GM18907 (cell line): ENCODE results near the gene SP7.
"Not testable (repeated sequence)": the region's sequence is repeated elsewhere in the genome, so short reads cannot be mapped to it uniquely, and the experiment has no call there.

Experiments
- ATAC-seq: cut with Tn5 transposase; IDR thresholded peaks from one replicate; pipeline ENCODE4 v1.9.1; 2021; ENCODE audit warnings: mild to moderate bottlenecking, moderate library complexity; ENCODE audit not compliant: unreplicated experiment

SP7 gene

GRCh38 chr12:53336181-53336681 lies at the start of gene SP7:
TSS of gene SP7 (minus strand) at chr12:53336354. CDS start at chr12:53335646, 708 bp downstream.
- no peak for ATAC-seq

DNA sequence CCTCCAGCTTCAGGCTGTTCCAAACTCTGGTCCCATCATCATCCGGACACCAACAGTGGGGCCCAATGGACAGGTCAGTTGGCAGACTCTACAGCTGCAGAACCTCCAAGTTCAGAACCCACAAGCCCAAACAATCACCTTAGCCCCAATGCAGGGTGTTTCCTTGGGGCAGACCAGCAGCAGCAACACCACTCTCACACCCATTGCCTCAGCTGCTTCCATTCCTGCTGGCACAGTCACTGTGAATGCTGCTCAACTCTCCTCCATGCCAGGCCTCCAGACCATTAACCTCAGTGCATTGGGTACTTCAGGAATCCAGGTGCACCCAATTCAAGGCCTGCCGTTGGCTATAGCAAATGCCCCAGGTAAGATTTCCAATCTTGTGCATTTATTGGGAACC lies 47.1 kb upstream of the SP7 start:
- no peak for ATAC-seq

- no peak for ATAC-seq
Observed at GRCh38 chr12:53381731-53382630, 45.8 kb upstream of the SP7 start.

DNA sequence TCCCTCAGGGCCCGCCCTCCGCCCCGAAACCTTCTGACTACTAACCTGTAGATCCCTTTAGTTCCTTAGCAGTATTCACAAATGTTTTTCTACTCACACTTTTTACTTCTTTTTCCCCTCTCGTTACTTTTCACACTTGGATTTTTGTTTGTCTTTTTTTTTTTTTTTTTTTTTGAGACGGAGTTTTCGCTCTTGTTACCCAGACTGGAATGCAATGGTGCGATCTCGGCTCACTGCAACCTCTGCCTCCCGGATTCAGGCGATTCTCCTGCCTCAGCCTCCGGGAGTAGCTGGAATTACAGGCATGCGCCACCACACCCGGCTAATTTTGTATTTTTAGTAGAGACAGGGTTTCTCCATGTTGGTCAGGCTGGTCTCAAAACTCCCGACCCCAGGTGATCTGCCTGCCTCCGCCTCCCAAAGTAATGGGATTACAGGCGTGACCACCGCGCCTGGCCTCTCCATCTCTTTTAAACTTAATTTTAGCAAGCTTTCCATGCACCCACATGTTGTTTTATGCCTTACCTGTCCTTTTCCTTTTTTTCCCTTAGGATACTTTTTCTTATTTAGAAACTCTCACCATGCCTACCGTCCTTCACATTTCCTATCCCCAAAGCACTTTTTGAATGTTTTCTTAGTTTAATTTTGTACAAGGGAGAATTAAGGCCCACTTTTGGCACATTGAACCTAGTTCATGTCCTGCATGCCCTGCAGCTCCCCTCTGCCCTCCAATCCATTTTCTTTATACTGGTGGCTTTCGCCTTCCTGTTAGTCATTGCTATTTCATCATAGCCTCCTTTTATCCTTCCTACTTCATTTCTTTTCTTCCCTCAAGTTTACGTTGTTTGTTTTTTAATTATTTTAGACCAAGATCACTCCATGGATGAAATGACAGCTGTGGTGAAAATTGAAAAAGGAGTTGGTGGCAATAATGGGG lies 44.9 kb upstream of the SP7 start:
- no peak for ATAC-seq

- peak; percentile 45 for ATAC-seq
Observed at GRCh38 chr12:53380104-53380793, 44.1 kb upstream of the SP7 start, which contains the start of gene SP1. TSS of gene SP1 (plus strand) at chr12:53380176. CDS start at chr12:53380292, 116 bp downstream.

DNA sequence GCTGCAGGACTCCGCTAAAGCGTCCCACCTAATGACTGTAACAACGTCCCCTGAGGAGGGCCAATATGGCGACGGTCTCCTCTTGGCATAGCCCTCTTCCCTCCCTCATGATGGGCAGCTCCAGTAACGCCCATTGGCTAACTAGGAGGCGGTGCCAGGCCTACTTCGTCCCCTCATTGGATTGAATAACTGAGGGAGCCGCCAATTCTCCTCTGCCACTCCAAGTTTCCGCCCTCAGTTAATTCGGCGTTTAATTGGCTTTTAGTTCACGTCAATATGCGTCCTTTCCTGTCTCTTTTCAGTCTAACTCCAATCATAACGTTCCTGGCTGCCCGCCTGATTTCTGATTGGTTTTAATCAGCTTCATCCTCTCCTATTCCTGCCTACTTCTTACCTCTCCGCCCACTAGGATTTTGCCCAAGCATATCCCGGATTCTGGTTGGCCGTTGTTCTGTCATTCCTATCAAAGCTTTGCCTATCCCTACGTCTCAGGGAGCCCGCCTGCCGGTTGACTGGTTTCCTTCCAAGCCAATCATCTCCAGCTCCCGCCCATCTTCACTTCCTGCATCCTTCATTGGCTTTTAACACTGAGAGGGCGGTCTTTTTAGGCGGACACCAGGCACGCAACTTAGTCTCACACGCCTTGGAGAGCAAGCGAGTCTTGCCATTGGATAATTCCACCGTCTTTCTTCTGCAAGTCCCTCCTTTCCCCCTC lies 43.4 kb upstream of the SP7 start:
- ATAC-seq, result peak; percentile 76

GRCh38 chr12:53378724-53379388 lies 42.7 kb upstream of the SP7 start:
- ATAC-seq, result no peak

DNA sequence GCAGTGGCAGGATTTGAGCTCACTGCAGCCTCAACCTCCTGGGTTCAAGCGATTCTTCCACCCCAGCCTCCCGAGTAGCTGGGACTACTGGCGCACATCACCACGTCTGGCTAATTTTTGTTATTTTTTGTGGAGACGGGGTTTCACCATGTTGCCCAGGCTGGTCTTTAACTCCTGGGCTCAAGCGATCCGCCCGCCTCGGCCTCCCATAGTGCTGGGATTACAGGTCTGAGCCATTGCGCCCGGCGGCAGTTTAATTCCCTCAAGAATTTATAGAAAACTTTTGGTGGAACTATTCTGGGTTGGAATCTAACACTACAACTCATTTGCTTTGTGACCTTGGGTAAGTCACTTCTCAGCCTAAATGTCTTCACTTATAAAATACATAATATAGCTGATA lies 42.1 kb upstream of the SP7 start:
- no peak for ATAC-seq

DNA sequence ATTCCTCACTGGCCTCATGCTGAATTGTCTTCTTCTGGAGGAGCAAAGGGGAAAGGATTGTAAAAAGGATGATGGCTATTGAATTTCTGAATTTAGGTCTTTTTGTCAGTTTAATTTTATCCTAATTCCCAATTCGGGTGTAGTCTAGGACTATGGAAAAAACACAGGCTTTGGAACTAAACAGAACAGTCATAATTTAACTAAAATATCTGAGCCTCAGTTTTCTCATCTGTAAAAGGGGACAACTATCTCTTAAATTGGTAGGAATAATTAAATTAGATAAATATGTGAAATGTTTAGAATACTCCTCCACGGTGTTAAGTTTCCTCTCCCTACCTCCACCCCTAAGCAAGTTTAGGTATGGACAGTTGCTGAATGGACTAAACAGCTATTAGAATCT lies 40.6 kb upstream of the SP7 start:
- no peak for ATAC-seq

DNA sequence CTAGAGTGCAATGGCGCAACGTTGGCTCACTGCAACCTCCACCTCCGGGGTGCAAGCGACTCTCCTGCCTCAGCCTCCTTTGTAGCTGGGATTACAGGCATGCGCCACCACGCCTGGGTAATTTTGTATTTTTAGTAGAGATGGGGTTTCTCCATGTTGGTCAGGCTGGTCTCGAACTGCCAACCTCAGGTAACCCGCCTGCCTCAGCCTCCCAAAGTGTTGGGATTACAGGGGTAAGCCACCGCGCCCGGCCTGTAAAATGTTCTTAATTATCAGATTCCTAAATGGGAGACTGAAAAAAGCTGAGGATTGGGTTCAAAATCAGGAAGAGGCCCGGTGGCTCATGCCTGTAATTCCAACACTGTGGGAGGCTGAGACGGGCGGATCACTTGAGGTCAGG lies 38.1 kb upstream of the SP7 start:
- not testable (repeated sequence) for ATAC-seq

- ATAC-seq, result not testable (repeated sequence)
Observed at GRCh38 chr12:53373554-53374133, 37.5 kb upstream of the SP7 start.

DNA sequence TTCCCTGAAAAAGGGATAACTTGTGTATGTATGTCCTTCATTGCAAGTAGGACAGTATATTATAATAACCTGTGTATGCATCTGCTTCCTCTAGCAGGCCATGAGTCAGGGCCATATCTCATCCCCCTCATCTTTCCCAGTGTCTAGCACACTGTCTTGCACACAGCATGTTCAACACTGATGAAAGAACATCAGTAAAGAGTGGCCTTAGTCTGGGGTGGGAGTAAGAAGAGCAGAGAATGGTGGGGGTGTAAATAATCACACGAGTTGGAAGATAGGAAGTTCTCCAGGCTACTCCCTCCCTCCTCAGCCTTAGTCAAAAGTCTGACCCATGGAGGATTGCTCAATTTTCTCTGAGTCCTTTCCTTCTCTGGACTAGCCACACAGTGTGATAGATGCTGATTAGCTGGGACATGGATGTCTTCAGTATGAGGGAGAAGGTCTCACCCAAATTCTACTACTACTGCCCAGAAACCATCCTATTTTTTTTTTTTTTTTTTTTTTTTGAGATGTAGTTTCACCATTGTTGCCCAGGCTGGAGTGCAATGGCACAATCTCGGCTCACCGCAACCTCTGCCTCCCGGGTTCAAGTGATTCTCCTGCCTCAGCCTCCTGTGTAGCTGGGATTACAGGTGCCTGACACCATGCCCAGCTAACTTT lies 29.2 kb upstream of the SP7 start:
- ATAC-seq, result no peak

- not testable (repeated sequence) for ATAC-seq
Observed at GRCh38 chr12:53361638-53362037, 25.5 kb upstream of the SP7 start.

- ATAC-seq, result no peak
Observed at GRCh38 chr12:53358836-53359419, 22.8 kb upstream of the SP7 start.

- ATAC-seq, result no peak
Observed at GRCh38 chr12:53355121-53355520, 19.0 kb upstream of the SP7 start.

DNA sequence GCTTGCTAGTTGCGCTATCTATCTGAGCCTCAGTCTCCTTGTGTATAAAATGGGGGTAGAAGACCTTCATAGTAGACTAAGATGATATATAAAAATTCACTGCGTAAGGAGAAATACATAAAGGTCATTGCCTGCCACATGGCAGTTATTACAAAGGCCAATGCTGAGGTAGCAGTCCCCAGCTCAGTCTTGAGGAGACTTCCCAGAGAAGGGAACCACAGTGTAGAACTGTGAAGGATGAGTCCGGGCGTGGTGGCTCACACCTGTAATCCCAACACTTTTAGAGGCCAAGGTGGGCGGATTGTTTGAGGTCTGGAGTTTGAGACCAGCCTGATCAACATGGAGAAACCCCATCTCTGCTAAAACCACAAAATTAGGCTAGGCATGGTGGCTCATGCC lies 17.1 kb upstream of the SP7 start:
- ATAC-seq, result no peak

- ATAC-seq, result peak; percentile 79
Observed at GRCh38 chr12:53352331-53353256, 16.4 kb upstream of the SP7 start.
